ENCODE measurements around the gene INSL6.
A peak's percentile ranks its signal among the peaks of the same experiment; 100 is the strongest.
"Not testable (repeated sequence)": the region's sequence is repeated elsewhere in the genome, so short reads cannot be mapped to it uniquely, and the experiment has no call there.

INSL6 gene

DNA sequence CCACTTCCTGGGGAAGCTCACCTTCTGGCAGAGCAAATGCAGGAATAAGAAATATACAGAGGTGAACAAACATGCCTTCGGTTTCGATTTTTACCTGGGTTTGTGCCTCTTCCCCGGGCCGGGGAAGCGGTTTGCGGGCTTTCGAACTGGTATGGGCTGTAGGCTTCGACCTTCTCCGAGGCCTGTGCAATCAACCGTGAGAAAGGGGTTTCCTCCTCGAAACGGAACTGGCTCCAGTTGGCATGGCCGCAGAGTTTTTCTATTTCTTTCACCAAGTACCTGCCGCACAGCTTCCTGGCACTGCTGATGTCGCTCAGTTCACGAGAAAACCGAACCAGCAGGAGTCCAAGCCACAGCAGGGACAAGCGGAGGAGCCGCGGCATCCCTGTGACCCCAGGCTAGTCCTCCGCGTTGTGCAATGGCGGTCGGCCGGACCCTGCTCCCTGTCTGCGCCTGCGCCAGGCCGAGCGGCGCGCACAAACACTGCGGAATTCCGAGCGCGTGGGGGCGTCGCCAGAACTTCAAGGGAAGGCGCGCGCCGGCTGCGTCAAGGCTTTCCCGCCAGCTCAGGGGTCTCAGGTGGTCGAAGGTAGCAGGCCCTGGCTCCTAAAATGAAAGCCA, at the start of gene INSL6:
INSL6 (minus strand) TSS at position 420 of the 621 bp plus-strand sequence; CDS start at position 383, 37 bp downstream.
- no peak for DNase-seq (ENCODE audit: low spot score)

DNA sequence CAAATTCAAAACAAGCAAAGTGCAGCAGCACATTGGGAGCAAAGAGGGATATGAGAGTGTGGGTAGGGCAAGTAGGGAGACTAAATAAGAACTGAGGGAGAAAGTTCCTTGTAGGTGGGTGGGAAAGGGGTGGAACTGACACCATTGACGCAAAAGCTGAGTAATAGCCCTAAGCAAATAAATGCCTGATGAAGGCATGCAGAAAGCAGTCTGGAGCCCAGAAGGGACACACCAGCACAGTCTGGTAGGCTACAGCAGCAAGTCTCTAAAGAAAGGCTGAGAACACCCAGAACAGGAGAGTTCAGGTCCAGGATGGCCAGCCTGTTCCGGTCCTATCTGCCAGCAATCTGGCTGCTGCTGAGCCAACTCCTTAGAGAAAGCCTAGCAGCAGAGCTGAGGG, 45.8 kb upstream of the INSL6 start, which contains the start of gene INSL4:
INSL4 (plus strand) TSS at position 208 of the 400 bp plus-strand sequence; CDS start at position 313, 105 bp downstream.
- DNase-seq (ENCODE audit: low spot score) = no peak

DNA sequence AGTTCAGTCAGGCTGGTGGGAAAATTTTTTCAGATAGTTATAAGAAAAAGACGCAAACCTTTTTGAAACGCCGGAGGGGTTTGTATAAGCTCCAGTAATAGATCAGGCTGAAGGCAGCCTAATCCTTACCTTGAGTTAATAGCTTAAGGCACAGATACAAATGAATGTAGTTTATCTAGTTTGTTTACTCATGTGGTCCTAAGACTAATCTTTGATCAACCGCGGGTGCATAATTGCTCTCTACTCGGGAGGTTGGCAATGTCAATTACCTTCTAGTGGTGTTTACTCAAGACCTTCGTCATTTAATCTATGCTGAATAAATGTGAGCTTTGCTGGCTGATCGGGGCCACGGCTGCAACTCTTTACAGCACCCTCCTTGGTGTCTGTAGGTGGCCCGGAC, 45.1 kb upstream of the INSL6 start:
- no peak for DNase-seq (ENCODE audit: low spot score)

GRCh38 chr9:5205071-5205470, 19.6 kb upstream of the INSL6 start:
- no peak for DNase-seq (ENCODE audit: low spot score)

GRCh38 chr9:5195463-5195862, 10.0 kb upstream of the INSL6 start:
- DNase-seq (ENCODE audit: low spot score) = no peak

- DNase-seq (ENCODE audit: low spot score) = no peak
These were observed 7.9 kb upstream of the INSL6 start for GRCh38 chr9:5193345-5193744.

- no peak for DNase-seq (ENCODE audit: low spot score)
These were observed 6.5 kb upstream of the INSL6 start for GRCh38 chr9:5191985-5192384.

GRCh38 chr9:5188060-5188984, 2.9 kb upstream of the INSL6 start:
- DNase-seq (ENCODE audit: low spot score) = no peak

- no peak for DNase-seq (ENCODE audit: low spot score)
These were observed 1.2 kb upstream of the INSL6 start for GRCh38 chr9:5186416-5187169.

DNA sequence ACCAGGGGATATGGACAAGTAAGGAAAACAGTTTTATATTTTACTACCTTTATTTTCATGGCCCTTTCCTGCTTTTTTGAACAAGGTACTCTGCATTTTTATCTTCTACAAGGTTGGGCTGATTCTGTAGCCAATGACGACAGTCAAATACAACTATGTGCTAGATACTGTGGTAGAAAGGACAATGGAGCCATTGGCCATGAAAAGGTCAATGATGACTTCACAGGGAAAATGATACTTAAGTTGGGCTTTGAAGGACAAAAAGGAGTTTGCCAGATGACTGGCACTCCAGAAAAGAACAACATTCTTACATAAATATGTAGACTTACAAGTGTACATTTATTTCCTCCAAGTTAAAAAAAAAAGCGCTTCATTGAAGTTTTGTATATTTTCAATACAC, 663 bp downstream of the INSL6 start:
- no peak for DNase-seq (ENCODE audit: low spot score)

DNA sequence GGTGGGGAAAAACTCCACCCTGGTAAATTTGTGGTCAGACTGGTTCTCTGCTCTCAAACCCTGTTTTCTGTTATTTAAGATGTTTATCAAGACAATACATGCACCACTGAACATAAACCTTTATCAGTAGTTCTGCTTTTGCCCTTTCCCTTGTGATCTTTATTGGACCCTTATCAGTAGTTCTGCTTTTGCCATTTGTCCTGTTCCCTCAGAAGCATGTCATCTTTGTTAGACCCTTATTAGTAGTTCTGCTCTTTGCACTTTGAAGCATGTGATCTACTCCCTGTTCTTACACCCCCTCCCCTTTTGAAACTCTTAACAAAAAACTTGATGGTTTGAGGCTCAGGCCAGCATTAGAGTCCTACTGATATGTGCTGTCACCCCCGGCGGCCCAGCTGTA, 4.8 kb downstream of the INSL6 start:
- DNase-seq (ENCODE audit: low spot score) = not testable (repeated sequence)

DNA sequence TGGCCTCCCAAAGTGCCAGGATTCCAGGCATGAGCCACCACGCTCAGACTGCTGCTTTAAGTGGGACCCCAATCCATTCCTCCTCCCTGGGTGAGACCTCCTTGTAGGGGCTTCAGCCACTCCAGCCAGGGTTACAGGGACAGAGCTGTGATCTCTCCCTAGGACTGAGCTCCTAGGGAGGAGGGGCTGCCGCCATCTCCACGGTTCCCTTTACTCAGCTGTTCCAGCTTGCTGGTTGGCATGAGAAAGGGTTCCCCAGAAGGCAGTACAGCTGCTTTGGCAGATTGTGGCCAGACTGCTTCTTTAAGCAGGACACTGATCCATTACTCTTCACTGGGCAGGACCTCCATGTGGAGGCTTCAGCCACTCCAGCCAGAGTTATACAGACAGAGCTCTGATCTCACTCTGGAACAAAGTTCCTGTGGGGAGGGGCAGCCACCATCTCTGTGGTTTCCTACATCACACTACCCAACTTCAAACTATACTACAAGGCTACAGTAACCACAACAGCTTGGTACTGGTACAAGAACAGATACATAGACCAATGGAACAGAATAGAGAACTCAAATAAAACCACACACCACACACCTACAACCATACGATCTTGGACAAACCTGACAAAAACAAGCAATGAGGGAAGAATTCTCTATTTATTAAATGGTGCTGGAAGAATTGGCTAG, 7.2 kb downstream of the INSL6 start:
- DNase-seq (ENCODE audit: low spot score) = no peak

- DNase-seq (ENCODE audit: low spot score) = no peak
These were observed 39.2 kb downstream of the INSL6 start for GRCh38 chr9:5146241-5146640.

GRCh38 chr9:5144217-5144616, 41.2 kb downstream of the INSL6 start:
- no peak for DNase-seq (ENCODE audit: low spot score)

- no peak for DNase-seq (ENCODE audit: low spot score)
These were observed 45.3 kb downstream of the INSL6 start for GRCh38 chr9:5140151-5140550.

- DNase-seq (ENCODE audit: low spot score) = no peak
These were observed 62.9 kb downstream of the INSL6 start for GRCh38 chr9:5122516-5122915.

DNA sequence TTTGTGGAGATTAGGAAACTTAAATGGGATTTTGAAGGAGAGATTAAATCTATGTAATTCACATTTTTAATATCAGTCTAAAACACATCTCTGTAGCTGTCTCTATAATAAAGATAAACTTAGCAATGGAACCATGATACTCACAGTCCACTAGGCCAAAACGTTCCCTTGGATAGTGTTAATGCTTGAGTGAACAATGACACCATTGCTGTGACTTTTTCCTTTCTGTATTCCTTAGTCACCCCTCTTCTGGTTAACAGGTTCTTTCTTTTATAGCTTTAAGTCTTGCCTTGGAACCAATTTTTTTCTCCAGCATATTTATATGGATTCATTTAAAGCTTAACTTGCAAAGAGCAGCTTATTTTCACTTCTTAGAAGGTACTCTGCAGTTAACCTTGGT, 63.3 kb downstream of the INSL6 start:
- DNase-seq (ENCODE audit: low spot score) = no peak

DNA sequence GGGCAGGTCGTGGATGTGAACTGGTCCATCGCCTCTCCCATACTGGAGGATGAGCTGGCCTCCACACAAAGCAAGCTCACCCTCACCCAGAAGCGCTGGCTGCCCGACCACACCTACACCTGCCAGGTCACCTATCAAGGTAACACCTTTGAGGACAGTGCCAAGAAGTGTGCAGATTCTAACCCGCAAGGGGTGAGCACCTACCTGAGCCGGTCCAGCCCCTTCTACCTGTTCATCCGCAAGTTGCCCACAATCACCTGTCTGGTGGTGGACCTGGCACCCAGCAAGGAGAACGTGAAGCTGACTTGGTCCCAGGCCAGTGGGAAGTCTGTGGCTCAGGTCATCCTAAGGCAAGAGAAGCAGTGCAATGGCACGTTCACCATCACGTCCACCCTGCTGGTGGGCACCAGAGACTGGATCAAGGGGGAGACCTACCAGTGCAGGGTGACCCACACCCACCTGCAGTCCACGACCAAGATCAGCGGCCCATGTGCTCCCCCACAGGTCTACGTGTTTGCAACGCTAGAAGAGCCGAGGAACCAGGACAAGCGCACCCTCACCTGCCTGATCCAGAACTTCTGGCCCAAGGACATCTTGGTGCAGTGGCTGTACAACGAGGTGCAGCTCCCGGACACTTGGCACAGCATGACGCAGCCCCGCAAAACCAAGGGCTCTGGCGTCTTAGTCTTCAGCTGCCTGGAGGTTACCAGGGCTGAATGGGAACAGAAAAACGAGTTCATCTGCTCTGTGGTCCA, 71.3 kb downstream of the INSL6 start:
- peak; percentile 60 for DNase-seq (ENCODE audit: low spot score)

All from left forelimb (tissue), 1 donor.